Sigmoid colon (tissue), 4 donors: ENCODE results near the gene AGFG1.

Experiments used
- EP300 ChIP-seq, 4 donors: sonication (generic); formaldehyde crosslinking; IDR thresholded peaks; one replicate each; pipeline ENCODE4 v1.6.1; 2017; ENCODE audit warnings: antibody characterized with exemption in 4 of 4
- TF ChIP-seq, protein P1 (sequence below), 4 experiments: fragments of 450-650 bp in 3 of 4; fragments of 200-600 bp in 1 of 4; IDR thresholded peaks; one replicate each; pipeline ENCODE4 v1.5.1; 2016 to 2019; ENCODE audit warnings: antibody characterized with exemption in 4 of 4, mild to moderate bottlenecking in 3 of 4, moderate library complexity in 2 of 4

DNA sequence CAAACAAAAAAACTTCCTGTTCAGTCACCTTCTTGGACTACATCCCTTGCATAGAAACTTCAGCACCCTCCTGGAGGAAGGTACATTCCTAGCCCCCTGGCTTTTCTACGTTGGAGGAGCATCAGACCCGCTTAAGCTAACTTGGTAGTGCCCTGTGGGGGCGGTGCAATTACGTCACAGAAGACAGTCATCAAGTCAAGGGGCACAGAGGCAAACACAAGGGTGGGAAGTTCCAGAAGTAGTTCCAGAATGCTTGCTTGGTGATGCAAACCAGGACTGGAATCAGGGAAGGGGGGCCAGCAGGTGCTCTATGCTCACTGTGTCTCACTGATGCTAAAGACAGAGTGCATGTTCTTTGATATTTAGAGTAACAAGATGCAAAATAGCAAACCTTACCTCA is 15.2 kb upstream of the AGFG1 start:
- TF ChIP-seq, protein P1, sequence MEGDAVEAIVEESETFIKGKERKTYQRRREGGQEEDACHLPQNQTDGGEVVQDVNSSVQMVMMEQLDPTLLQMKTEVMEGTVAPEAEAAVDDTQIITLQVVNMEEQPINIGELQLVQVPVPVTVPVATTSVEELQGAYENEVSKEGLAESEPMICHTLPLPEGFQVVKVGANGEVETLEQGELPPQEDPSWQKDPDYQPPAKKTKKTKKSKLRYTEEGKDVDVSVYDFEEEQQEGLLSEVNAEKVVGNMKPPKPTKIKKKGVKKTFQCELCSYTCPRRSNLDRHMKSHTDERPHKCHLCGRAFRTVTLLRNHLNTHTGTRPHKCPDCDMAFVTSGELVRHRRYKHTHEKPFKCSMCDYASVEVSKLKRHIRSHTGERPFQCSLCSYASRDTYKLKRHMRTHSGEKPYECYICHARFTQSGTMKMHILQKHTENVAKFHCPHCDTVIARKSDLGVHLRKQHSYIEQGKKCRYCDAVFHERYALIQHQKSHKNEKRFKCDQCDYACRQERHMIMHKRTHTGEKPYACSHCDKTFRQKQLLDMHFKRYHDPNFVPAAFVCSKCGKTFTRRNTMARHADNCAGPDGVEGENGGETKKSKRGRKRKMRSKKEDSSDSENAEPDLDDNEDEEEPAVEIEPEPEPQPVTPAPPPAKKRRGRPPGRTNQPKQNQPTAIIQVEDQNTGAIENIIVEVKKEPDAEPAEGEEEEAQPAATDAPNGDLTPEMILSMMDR (IDR thresholded peaks at IDR 0.05), result no peak
- TF ChIP-seq EP300 (IDR thresholded peaks at IDR 0.05), result no peak
